ENCODE measurements around the gene KLHL22. TPM values are rescaled to one million over a fixed set of nuclear protein-coding genes. Genes with fewer than 3 reads are reported as not detected.

KLHL22 gene
- total and polyA plus RNA-seq, 8 donors, result 9.9 to 22.9 (median 13.2) TPM

GRCh38 chr22:20438427-20438677 lies 57.2 kb downstream of the KLHL22 start:
- H3K4me3 ChIP-seq, result peak overlapping the region in 2 of 4 donors; percentile 36 to 49
- H3K27me3 ChIP-seq, result no peaks in the 10 kb centered on the region
- peaks cover 0 to 9% (median 0%) of the 10 kb centered on the region in 3 donors for H3K36me3 ChIP-seq
- no peak for FAIRE-seq
- H3K27ac ChIP-seq, result no peak overlapping the region
- no peak for TF ChIP-seq CTCF (IDR thresholded peaks at IDR 0.05)
- intact Hi-C loops (cut with DNase I), result no loop called here
- no peak for DNase-seq
- 39 to 47% methylated on average over 6 of the region's 6 CpGs for WGBS, 2 donors
- ATAC-seq, result no peak
- peaks cover 0 to 4% (median 3%) of the 10 kb centered on the region in 3 donors for H3K4me1 ChIP-seq
- no peaks in the 10 kb centered on the region for H3K9me3 ChIP-seq

DNA sequence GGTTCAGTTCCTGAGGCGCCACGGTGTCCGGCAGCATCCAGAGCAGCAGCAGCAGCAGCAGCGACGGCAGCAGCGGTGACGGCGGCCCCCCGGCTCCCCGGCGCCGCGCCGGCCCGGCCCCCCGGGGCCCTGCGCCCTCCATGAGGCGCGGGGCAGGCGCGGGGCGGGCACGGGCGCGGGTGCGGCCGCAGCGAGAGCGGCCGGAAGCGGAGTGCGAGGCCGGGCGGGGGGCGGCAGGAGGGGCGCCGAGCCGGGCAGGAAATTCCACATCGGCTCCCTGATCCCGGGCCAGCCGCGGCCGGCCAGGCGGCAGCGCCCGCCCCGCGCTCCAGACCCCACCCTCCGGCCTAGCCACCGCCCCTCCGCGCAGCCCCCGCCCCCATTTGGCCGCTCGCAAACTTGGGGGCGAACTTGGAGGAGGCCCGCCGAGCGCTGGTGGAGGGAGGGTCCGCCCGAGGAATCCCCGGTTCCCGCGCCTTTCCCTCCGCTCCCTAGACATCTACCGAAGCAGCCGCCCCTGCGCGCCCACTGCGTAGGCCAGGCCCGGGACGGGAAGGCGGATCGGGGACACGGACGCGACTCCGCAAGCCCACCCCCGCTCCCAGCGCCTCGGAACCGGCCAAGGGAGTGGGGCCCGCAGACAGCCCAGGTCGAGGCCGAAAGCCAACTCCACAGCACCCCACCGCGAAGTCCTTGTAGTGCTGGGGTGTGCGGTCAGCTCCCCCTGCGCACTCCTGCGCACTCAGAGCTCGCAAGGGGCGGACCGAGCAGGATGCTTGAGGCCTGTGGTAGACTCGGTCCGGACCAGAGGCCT lies 57.8 kb downstream of the KLHL22 start, which contains the start of gene SCARF2:
Gene SCARF2 (minus strand): TSS at position 213 of the 814 bp plus-strand sequence. CDS start 71 bp downstream, at position 142.
- intact Hi-C loops (cut with DNase I), result no loop called here
- peak in 2 of 6 donors; percentile 51 to 68 for DNase-seq
- no peak for TF ChIP-seq CTCF (IDR thresholded peaks at IDR 0.05)
- no peak for FAIRE-seq
- WGBS, 2 donors, result 4 to 7% methylated on average over 34 to 95 of the region's 95 CpGs
- Histone ChIP-seq H3K4me1 (peaks cover 0 to 4% (median 3%) of the 10 kb centered on the region in 3 donors), H3K36me3 (peaks cover 0 to 7% (median 0%) of the 10 kb centered on the region in 3 donors), H3K9me3 (no peaks in the 10 kb centered on the region), H3K27me3 (no peaks in the 10 kb centered on the region), H3K4me3 (peak within 1 kb of the TSS in 3 of 4 donors; percentile 14 to 49 (median 36)), H3K27ac (no peak within 1 kb of the TSS)
- ATAC-seq, result peak; percentile 11 to 71 (median 60)

GRCh38 chr22:20436768-20437612 lies 58.6 kb downstream of the KLHL22 start:
- peak in 3 of 6 donors; percentile 45 to 82 (median 64) for DNase-seq
- Histone ChIP-seq H3K36me3 (peaks cover 0 to 3% (median 0%) of the 10 kb centered on the region in 3 donors), H3K9me3 (no peaks in the 10 kb centered on the region), H3K4me1 (peaks cover 0 to 4% (median 3%) of the 10 kb centered on the region in 3 donors), H3K27ac (no peak overlapping the region), H3K4me3 (peak overlapping the region in 3 of 4 donors; percentile 9 to 49 (median 36)), H3K27me3 (peaks cover 0 to under 1% (median 0%) of the 10 kb centered on the region in 4 donors)
- TF ChIP-seq CTCF (IDR thresholded peaks at IDR 0.05), result no peak
- WGBS, 2 donors, result 6% methylated on average over 57 to 61 of the region's 61 CpGs
- intact Hi-C loops (cut with DNase I), result no loop called here
- no peak for FAIRE-seq
- peak; percentile 7 to 18 (median 12) for ATAC-seq

DNA sequence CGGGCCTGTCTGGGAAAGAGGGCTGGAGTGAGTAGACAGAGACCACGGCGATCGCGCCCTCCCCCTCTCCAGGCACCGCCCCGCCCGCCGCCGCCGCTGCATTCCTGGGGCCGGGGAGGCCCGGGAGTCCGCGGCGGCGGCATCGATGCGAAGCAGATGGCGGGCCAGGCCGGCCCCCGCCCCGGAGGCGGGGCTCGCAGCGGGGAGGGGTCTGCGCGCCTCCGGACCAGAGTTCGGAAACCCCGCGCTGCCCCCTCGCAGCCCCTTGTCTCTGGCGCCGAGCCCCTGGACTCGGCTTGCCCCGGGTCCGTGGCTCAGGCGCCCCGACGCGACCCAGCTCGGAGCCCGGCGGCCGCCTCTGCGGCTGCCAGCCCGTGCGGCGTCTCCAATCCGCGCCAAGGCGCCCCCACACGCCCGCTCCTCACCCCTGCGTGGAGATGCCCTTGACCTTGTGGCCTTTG lies 59.3 kb downstream of the KLHL22 start:
- 1 to 4% methylated on average over 23 to 56 of the region's 56 CpGs for WGBS, 2 donors
- FAIRE-seq (no peak), ATAC-seq (peak in 3 of 4 donors; percentile 17 to 30 (median 29)), DNase-seq (peak in 2 of 6 donors; percentile 41 to 62)
- intact Hi-C loops (cut with DNase I), result no loop called here
- Histone ChIP-seq H3K27me3 (peaks cover 0 to 7% (median 0%) of the 10 kb centered on the region in 4 donors), H3K4me1 (peaks cover under 1 to 6% (median 3%) of the 10 kb centered on the region in 3 donors), H3K9me3 (no peaks in the 10 kb centered on the region), H3K36me3 (no peaks in the 10 kb centered on the region), H3K27ac (no peak overlapping the region), H3K4me3 (peak overlapping the region in 3 of 4 donors; percentile 9 to 49 (median 36))
- TF ChIP-seq CTCF (IDR thresholded peaks at IDR 0.05), result no peak

Measured in pancreas (tissue), 10 donors.